Middle frontal gyrus (tissue), 1 donor: Measurements from ENCODE around the gene IFT43.

ENCODE experiments used
- DNase-seq: peaks from one replicate; pipeline ENCODE4 v3.0.0-alpha.2; 2015; ENCODE audit warnings: low spot score; ENCODE audit errors: extremely low spot score

IFT43 gene

GRCh38 chr14:76015191-76015590, 29.6 kb downstream of the IFT43 start:
- DNase-seq = no peak

- no peak for DNase-seq
These were observed 30.1 kb downstream of the IFT43 start for GRCh38 chr14:76015668-76016067.

- DNase-seq = no peak
These were observed 34.1 kb downstream of the IFT43 start for GRCh38 chr14:76019676-76020075.

- DNase-seq = no peak
These were observed 37.4 kb downstream of the IFT43 start for GRCh38 chr14:76022991-76023390.

GRCh38 chr14:76023757-76024156, 38.2 kb downstream of the IFT43 start:
- DNase-seq = no peak

GRCh38 chr14:76024211-76024907, 38.8 kb downstream of the IFT43 start:
- no peak for DNase-seq

- no peak for DNase-seq
These were observed 49.0 kb downstream of the IFT43 start for GRCh38 chr14:76034566-76034965.

GRCh38 chr14:76040704-76041103, 55.1 kb downstream of the IFT43 start:
- no peak for DNase-seq

- DNase-seq = no peak
These were observed 60.2 kb downstream of the IFT43 start for GRCh38 chr14:76045773-76046172.

GRCh38 chr14:76050250-76050649, 64.7 kb downstream of the IFT43 start:
- DNase-seq = no peak

GRCh38 chr14:76050797-76051392, 65.3 kb downstream of the IFT43 start:
- peak; percentile 47 for DNase-seq

GRCh38 chr14:76051717-76052465, 66.3 kb downstream of the IFT43 start:
- DNase-seq = no peak

GRCh38 chr14:76053572-76054355, 68.2 kb downstream of the IFT43 start:
- DNase-seq = no peak

GRCh38 chr14:76055330-76055729, 69.8 kb downstream of the IFT43 start:
- no peak for DNase-seq

GRCh38 chr14:76056128-76056527, 70.6 kb downstream of the IFT43 start:
- DNase-seq = no peak

- no peak for DNase-seq
These were observed 72.4 kb downstream of the IFT43 start for GRCh38 chr14:76057914-76058313.

GRCh38 chr14:76063327-76063726, 77.8 kb downstream of the IFT43 start:
- no peak for DNase-seq

- no peak for DNase-seq
These were observed 80.0 kb downstream of the IFT43 start for GRCh38 chr14:76065519-76065918.

GRCh38 chr14:76067536-76067935, 82.0 kb downstream of the IFT43 start:
- DNase-seq = no peak

- DNase-seq = no peak
These were observed 88.2 kb downstream of the IFT43 start for GRCh38 chr14:76073717-76074116.

- DNase-seq = no peak
These were observed 91.8 kb downstream of the IFT43 start for GRCh38 chr14:76077340-76077739.

GRCh38 chr14:76078501-76078900, 92.9 kb downstream of the IFT43 start:
- DNase-seq = no peak
